Left ventricle myocardium inferior (tissue), 1 donor: Measurements from ENCODE around the gene PACS1. TPM values are rescaled to one million over a fixed set of nuclear protein-coding genes. Genes with fewer than 3 reads are reported as not detected.

Experiments used
- DNase-seq: peaks from one replicate; pipeline ENCODE4 v3.0.0-alpha.2; 2020
- H3K27ac ChIP-seq: fragments of 200-600 bp; replicated peaks from 2 replicates; pipeline ENCODE4 v1.8.0; 2021
- H3K27me3 ChIP-seq: fragments of 200-600 bp; 2 replicates; pipeline ENCODE4 v1.8.0; 2021; ENCODE audit warnings: low read depth
- H3K36me3 ChIP-seq: fragments of 200-600 bp; 2 replicates; pipeline ENCODE4 v1.8.0; 2021
- H3K4me1 ChIP-seq: fragments of 200-600 bp; 2 replicates; pipeline ENCODE4 v1.8.0; 2021
- H3K4me3 ChIP-seq: fragments of 200-600 bp; 2 replicates; pipeline ENCODE4 v1.8.0; 2021; ENCODE audit warnings: mild to moderate bottlenecking, moderate library complexity
- H3K9me3 ChIP-seq: fragments of 200-600 bp; replicated peaks from 2 replicates; pipeline ENCODE4 v1.8.0; 2021
- intact Hi-C: fragments of 100-400 bp; cut with micrococcal nuclease; formaldehyde crosslinking; loops from one replicate; pipeline ENCODE4 v1.11.0; 2022
- total RNA-seq: library from RNA; stranded (reverse); fragmentation: NEBNext Ultra II Directional; extraction: Animal tissue kit (Norgen Biotek cat#: 25700); gene quantifications from one replicate; pipeline ENCODE4 v1.2.1, GENCODE V29; 2021
- TF ChIP-seq, protein P1 (sequence below): fragments of 200-600 bp; IDR thresholded peaks from 2 replicates; pipeline ENCODE4 v1.8.0; 2021; ENCODE audit warnings: antibody characterized with exemption, mild to moderate bottlenecking, borderline replicate concordance
- donor health status: DM: no; HTN: yes; CAD: no; lungs with severe emphysema.

Gene PACS1
- total RNA-seq, 1 donor from 2014 or later: 54.9 TPM

DNA sequence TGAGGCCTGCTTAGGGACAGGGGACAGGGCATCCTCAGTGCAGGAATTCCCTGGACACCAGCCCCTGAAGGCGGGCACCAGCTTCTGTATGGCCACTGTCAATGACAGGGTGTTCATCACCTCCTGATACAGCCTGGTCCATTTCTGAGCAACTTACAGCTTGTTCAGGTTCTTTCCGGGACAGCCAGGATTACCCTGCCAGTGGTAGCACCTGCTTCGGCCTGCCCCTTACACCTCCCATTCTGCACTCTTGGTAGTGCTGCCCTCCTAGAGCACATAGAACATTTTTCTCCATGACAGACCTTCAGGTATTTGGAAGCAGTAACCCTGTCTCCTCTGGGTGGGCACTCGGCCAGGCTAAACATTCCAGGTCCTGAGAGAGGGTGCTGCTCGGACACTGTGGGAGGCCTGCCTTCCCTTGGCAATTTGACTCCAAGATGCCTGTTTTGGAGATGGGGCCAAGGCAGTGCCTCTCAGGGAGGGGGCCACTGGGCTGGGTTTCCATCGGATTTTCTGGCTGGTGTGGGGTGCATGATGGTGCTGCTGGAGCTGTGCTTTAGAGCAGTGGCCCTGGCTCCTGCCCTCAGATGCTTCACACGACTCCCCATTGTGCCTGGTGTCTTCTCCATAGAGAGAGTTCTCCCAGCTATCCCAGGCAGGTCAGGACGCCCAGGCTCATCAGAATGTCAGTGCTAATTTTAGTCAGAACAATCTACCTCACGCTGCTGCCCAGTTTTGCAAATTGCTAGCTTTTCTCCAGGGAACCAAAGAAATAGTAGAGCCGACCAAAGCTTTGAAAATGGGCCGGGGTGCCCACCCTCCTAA, 22.3 kb upstream of the PACS1 start:
- peak overlapping the region; percentile 57 for H3K27ac ChIP-seq
- intact Hi-C loops: no loop called here
- peak overlapping the region; percentile 54 for H3K4me3 ChIP-seq

DNA sequence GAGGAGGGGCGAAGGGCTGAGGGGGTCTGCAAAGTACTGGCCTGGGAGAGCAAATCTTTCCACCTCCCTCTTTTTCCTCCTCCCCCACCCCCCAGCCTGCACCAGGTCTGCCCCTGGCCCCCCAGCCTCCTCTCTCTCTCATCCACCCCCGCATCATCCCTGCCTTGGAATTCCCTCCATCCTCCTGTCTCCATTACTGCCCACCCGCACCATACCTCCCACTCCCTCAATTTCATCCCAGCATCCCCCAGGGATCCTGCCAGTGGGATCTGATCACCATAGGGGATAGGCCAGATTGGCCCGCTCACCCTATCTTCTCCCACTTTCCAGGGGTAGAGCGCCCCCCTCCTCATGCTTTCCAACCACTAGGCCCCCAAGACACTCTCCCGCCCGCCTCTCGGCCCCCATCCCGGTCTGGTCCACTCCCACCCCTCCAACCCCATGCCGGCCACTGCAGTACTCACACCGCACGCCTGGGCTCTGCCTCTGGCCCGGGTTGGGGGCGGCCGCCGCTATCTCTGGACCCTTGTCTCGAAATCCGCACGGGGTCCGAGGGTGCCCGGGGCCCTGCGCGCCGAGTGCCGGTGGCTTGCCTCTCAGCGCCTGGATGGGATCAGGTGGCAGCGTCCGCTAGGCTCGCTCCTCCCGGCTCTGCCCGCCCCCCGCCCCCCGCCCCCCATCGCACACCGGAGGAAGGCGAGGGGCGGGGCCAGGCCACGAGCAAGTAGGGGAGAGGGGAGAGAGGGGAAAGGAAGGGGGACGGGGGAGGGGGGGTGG, 21.3 kb upstream of the PACS1 start, which contains the start of gene GAL3ST3:
GAL3ST3 (minus strand) TSS at position 615 of the 777 bp plus-strand sequence. CDS start 3,746 bp downstream, outside the sequence.
- Histone ChIP-seq H3K27ac (peak within 1 kb of the TSS; percentile 57), H3K9me3 (no peaks in the 10 kb centered on the region), H3K4me1 (peaks cover 56% of the 10 kb centered on the region), H3K4me3 (peak within 1 kb of the TSS; percentile 54), H3K27me3 (peaks cover 34% of the 10 kb centered on the region), H3K36me3 (peaks cover 5% of the 10 kb centered on the region)
- intact Hi-C loops: no loop called here
- TF ChIP-seq, protein P1, sequence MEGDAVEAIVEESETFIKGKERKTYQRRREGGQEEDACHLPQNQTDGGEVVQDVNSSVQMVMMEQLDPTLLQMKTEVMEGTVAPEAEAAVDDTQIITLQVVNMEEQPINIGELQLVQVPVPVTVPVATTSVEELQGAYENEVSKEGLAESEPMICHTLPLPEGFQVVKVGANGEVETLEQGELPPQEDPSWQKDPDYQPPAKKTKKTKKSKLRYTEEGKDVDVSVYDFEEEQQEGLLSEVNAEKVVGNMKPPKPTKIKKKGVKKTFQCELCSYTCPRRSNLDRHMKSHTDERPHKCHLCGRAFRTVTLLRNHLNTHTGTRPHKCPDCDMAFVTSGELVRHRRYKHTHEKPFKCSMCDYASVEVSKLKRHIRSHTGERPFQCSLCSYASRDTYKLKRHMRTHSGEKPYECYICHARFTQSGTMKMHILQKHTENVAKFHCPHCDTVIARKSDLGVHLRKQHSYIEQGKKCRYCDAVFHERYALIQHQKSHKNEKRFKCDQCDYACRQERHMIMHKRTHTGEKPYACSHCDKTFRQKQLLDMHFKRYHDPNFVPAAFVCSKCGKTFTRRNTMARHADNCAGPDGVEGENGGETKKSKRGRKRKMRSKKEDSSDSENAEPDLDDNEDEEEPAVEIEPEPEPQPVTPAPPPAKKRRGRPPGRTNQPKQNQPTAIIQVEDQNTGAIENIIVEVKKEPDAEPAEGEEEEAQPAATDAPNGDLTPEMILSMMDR: no peak
- DNase-seq: no peak

More for the DNA sequence above, 22.3 kb upstream of the PACS1 start:
- TF ChIP-seq, protein P1: no peak
- H3K27me3 ChIP-seq: peaks cover 34% of the 10 kb centered on the region
- H3K9me3 ChIP-seq: no peaks in the 10 kb centered on the region
- H3K4me1 ChIP-seq: peaks cover 46% of the 10 kb centered on the region
- DNase-seq: no peak
- H3K36me3 ChIP-seq: no peaks in the 10 kb centered on the region

DNA sequence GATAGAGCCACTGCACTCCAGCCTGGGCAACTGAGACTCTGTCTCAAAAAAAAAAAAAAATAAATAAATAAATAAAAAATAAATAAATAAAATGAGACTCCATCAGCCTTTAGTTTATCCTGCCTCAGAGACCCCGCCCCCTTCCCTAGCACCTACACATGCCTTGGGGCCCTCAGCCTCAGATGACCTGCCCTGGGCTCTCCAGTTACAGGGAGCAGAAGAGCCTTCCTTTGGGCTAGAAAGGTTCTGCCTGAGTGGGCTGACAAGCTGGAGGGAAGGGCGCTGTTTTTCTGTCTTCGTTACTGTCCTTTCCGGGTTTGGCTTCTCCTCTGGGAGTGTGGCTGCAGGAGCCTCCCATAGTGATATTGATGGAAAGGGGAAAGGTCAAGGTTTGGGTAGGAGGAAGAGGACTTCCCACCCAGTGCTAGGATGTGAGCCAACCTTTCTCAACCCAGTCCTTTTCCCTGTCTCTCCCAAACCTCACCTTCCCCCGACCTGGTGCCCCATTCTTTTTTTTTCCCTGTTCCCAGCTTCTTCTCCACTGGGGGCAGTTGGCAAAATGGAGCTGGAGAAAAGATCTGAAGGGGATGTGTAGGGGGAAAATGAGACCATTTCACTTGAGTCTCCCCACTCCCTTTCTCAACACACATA, 19.4 kb upstream of the PACS1 start:
- TF ChIP-seq, protein P1: no peak
- H3K36me3 ChIP-seq: peaks cover 25% of the 10 kb centered on the region
- intact Hi-C loops: no loop called here

DNA sequence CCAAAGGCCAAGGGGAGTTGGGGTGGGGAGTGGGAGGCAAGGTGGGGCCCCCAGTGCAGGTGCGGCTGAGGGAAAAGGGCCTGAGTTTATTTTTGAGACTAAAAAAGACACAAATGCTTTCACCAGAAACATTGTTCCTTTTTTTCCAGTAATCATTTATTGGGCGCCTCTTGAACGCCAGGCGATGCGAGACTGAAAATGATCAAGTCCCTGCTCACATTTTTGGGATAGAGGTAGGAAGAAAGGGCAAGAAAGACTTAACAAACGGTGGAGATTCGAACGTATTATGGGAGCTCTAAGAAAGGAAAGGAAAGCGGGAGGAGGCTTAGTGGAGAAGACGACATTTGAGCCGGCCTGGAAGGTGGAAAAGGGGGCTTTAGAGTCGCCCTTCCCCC, 18.7 kb upstream of the PACS1 start:
- H3K36me3 ChIP-seq: peaks cover 32% of the 10 kb centered on the region
- intact Hi-C loops: no loop called here
- H3K27ac ChIP-seq: peak overlapping the region; percentile 91
- no peaks in the 10 kb centered on the region for H3K9me3 ChIP-seq
- DNase-seq: no peak
- peaks cover 31% of the 10 kb centered on the region for H3K27me3 ChIP-seq
- TF ChIP-seq, protein P1: no peak
- peak overlapping the region; percentile 100 for H3K4me3 ChIP-seq
- peaks cover 55% of the 10 kb centered on the region for H3K4me1 ChIP-seq

More for the DNA sequence above, 19.4 kb upstream of the PACS1 start:
- DNase-seq: no peak
- Histone ChIP-seq H3K27ac (peak overlapping the region; percentile 91), H3K27me3 (peaks cover 34% of the 10 kb centered on the region), H3K4me3 (no peak overlapping the region), H3K4me1 (peaks cover 55% of the 10 kb centered on the region), H3K9me3 (no peaks in the 10 kb centered on the region)
